Activated gamma-delta T cell treated with Interleukin-2 at 50 U/mL for 16 hours (primary cell): ENCODE data around the gene FBXO11.
"Not testable (repeated sequence)": the region's sequence is repeated elsewhere in the genome, so short reads cannot be mapped to it uniquely, and the experiment has no call there.

Experiments used
- DNase-seq: peaks from one replicate; pipeline ENCODE4 v3.0.0-alpha.2; 2020

The FBXO11 gene

DNA sequence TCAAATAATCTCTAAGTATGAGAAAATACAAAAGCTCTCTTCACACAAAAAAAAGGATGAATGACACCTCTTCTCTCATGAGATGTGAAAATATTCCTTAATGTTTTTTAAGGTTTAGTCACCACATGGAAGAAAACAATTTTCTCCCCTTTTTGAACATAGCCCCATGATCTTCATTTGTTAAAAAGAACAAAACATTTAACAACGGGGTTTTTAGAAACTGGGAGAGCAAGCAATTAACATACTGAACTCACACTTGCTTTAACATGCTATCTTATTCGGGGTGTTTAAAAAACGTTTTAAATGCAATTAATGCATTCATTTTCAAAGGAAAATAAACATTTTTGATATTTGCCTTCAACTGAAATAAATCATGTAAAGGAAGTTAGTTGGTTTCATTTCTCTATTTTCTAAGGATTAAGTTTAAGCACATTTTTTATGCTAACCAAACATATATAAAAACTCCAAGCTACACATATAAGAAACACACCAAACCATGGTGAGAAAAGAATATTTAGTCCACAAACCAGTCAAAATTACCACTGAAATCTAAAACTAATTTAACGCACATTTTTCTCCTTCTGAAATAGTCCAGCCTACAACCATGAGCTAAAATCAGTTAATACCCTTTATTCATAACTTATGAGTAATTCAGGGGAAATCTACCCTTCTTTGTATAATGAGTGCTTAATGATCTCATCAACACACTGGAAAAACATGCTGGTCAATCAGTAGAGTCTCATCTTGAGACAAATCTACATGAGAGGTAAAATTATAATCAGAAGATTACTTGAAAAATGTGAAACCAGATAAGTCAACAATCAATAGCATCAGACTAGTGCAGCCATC, 8.2 kb downstream of the FBXO11 start:
- DNase-seq = no peak

GRCh38 chr2:47897191-47897882, 9.0 kb downstream of the FBXO11 start:
- not testable (repeated sequence) for DNase-seq

DNA sequence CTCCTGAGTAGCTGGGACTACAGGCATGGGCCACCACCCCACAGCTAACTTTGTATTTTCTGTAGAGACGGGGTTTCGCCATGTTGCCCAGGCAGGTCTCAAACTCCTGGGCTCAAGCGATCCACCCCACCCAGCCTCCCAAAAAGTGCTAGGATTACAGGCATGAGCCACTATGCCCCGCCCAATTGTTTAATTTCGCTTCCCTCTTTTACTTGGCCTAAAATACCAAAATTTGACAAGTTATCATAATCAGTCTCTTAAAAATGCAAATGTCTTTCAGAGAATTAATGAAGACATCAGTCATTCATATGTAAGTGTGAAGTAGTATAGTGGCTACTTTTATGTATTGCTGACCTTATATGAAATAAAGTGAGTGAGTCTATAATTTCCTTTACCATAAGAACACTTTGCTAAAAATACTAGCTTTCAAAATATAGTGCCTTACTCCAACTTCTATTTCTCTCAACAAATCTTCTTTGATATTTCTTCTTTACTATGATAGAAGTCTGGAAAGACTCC, 9.8 kb downstream of the FBXO11 start:
- DNase-seq = no peak

- no peak for DNase-seq
Observed at GRCh38 chr2:47893771-47894170, 12.5 kb downstream of the FBXO11 start.

GRCh38 chr2:47892338-47892730, 14.0 kb downstream of the FBXO11 start:
- DNase-seq = no peak

- DNase-seq = no peak
Observed at GRCh38 chr2:47891369-47892337, 14.6 kb downstream of the FBXO11 start.

GRCh38 chr2:47890711-47891368, 15.5 kb downstream of the FBXO11 start:
- no peak for DNase-seq

DNA sequence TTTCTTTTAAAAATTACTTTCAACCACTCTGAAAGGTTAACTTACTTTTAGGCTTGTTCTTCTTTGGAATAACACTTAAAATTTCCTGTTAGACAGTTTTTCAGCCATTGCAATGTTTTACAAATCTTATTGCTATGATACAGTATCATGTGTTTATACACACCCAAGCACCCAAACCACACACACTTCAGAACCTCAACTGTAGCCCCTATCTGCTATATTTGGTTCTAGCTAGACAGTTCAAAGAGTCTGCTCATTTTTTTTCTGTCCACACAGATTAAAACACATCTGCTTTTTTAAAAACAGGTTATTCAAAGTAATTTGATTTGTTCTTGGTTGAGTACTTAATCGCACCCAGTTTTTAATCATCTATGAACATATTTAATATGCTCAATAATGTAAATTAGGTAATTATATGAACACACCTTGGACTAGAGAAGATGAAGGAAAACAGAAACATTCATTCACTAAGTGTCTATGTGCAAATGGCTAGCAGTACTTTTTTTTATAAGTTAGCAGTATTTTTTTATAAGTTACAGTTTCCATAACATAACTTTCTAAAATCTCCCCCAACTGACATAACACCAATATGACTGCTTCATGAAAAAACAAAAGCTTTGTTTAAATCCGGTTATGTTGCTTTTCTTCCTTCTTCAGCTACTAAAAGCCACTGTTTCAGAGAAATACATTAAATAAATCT, 17.6 kb downstream of the FBXO11 start:
- DNase-seq = peak; percentile 33

- no peak for DNase-seq
Observed at GRCh38 chr2:47876912-47877311, 29.4 kb downstream of the FBXO11 start.

- no peak for DNase-seq
Observed at GRCh38 chr2:47872941-47873340, 33.4 kb downstream of the FBXO11 start.

- DNase-seq = no peak
Observed at GRCh38 chr2:47870641-47871540, 35.4 kb downstream of the FBXO11 start.

- DNase-seq = no peak
Observed at GRCh38 chr2:47869859-47870595, 36.3 kb downstream of the FBXO11 start.

- DNase-seq = no peak
Observed at GRCh38 chr2:47868611-47869352, 37.5 kb downstream of the FBXO11 start.

DNA sequence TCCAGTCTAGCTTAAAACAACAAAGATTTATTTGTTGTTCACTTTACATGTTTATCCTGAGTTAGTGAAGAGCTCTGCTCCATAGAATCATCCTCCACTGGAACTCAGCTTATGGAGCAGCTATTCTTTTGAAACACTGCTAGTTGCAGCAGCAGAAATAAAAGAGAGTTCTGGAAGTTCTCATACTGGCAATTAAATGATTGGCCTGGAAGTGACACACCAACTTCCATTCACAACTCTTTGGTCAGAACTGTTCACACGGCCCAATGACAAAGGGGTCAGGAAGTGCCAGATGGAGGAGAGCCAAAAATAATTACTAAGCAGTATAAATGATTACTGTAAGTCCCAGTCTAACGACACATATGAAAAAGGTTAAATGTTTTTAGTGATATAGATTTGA, 39.1 kb downstream of the FBXO11 start:
- no peak for DNase-seq

- no peak for DNase-seq
Observed at GRCh38 chr2:47864566-47864965, 41.7 kb downstream of the FBXO11 start.

- DNase-seq = no peak
Observed at GRCh38 chr2:47862949-47863348, 43.3 kb downstream of the FBXO11 start.

GRCh38 chr2:47853067-47853777, 53.1 kb downstream of the FBXO11 start:
- not testable (repeated sequence) for DNase-seq

DNA sequence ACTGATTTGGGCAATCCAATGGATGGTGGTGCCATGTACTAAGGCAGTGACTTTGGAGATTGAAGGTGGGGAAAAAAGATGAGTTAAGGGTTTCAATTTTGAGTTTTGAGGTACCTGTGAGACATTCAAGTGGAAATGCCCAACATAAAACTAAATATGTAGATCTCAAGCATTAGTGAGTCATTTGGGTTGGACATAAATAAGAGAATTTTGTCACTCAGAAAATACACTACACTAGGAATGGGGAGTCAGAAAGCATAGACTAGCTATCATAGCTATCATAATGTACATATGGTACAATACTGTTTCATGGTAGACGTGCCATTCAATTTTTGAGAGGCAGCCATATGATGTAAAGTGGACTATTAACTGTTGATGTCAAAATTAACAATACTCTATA, 56.1 kb downstream of the FBXO11 start:
- no peak for DNase-seq
